ENCODE measurements around the gene ATP6V0E1.

The ATP6V0E1 gene

DNA sequence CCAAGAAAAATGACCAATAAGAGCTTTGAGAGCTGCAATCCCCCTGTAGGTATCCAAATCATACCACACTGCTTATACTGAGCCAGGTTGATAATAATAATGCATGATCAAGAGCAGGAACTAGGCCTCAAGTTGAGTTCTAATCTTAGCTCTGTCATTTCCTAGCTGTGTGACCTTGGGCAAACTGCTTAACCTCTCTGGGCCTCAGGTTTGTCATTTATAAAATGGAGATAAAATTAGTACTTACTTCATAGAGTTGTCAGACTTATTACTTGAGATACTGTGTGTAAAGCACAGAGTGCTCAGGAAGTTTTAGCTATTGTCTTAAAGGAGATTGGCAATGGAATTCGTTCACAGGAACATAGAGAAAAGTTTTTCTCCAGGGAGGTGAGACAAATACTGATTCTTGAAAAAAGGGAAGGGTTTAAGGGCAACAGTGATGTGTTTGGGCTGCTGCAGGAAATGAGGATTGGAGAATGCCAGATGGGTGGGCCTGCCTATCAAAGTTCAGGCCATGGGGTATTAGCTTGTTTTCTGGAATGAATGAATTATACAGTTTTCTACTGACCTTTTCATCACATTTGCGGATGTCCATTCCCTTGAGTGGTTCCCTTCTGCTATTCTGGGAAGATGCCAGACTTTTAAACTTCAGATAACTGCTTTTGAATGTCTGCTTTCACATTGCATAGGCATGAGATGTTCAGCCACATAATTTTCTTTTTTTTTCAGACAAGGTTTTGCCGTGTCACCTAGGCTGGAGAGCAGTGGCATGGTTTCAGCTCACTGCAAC, 10.2 kb upstream of the ATP6V0E1 start:
- Histone ChIP-seq H3K4me1 (peaks cover 17% of the 10 kb centered on the region), H3K9me3 (no peaks in the 10 kb centered on the region), H3K4me2 (no peak overlapping the region), H3K9ac (no peak overlapping the region), H3K36me3 (peaks cover 17% of the 10 kb centered on the region), H3K27ac (no peak overlapping the region), H3K27me3 (no peaks in the 10 kb centered on the region), H4K20me1 (no peaks in the 10 kb centered on the region), H3K4me3 (no peak overlapping the region)
- TF ChIP-seq Cebpa-rat (IDR thresholded peaks at IDR 0.05) = no peak

GRCh38 chr5:172973931-172974330, 9.6 kb upstream of the ATP6V0E1 start:
- H4K20me1 ChIP-seq = no peaks in the 10 kb centered on the region

GRCh38 chr5:172975289-172975688, 8.3 kb upstream of the ATP6V0E1 start:
- H4K20me1 ChIP-seq = no peaks in the 10 kb centered on the region
- H3K4me3 ChIP-seq = no peak overlapping the region
- H3K27ac ChIP-seq = no peak overlapping the region
- H3K36me3 ChIP-seq = peaks cover 5% of the 10 kb centered on the region
- no peaks in the 10 kb centered on the region for H3K4me1 ChIP-seq
- no peak for TF ChIP-seq Cebpa-rat (IDR thresholded peaks at IDR 0.05)
- H3K4me2 ChIP-seq = no peak overlapping the region
- H3K9ac ChIP-seq = no peak overlapping the region
- no peaks in the 10 kb centered on the region for H3K27me3 ChIP-seq
- H3K9me3 ChIP-seq = no peaks in the 10 kb centered on the region

More at GRCh38 chr5:172973931-172974330, 9.6 kb upstream of the ATP6V0E1 start:
- Histone ChIP-seq H3K36me3 (peaks cover 13% of the 10 kb centered on the region), H3K4me2 (no peak overlapping the region), H3K9ac (no peak overlapping the region), H3K4me1 (peaks cover 11% of the 10 kb centered on the region), H3K4me3 (no peak overlapping the region), H3K9me3 (no peaks in the 10 kb centered on the region), H3K27me3 (no peaks in the 10 kb centered on the region), H3K27ac (no peak overlapping the region)
- TF ChIP-seq Cebpa-rat (IDR thresholded peaks at IDR 0.05) = no peak

- peaks cover 16% of the 10 kb centered on the region for H3K4me1 ChIP-seq
- H4K20me1 ChIP-seq = peaks cover 2% of the 10 kb centered on the region
- no peaks in the 10 kb centered on the region for H3K9me3 ChIP-seq
- H3K36me3 ChIP-seq = no peaks in the 10 kb centered on the region
- TF ChIP-seq Cebpa-rat (IDR thresholded peaks at IDR 0.05) = no peak
- no peaks in the 10 kb centered on the region for H3K27me3 ChIP-seq
- H3K4me3 ChIP-seq = no peak overlapping the region
- no peak overlapping the region for H3K9ac ChIP-seq
- no peak overlapping the region for H3K4me2 ChIP-seq
- no peak overlapping the region for H3K27ac ChIP-seq
These were observed 3.8 kb upstream of the ATP6V0E1 start for GRCh38 chr5:172979778-172980177.

GRCh38 chr5:172981931-172982330, 1.6 kb upstream of the ATP6V0E1 start:
- Histone ChIP-seq H3K27me3 (no peaks in the 10 kb centered on the region), H3K27ac (no peak overlapping the region), H3K4me3 (no peak overlapping the region), H3K9me3 (no peaks in the 10 kb centered on the region), H3K9ac (no peak overlapping the region), H3K4me2 (no peak overlapping the region), H3K36me3 (peaks cover 15% of the 10 kb centered on the region), H3K4me1 (peaks cover 33% of the 10 kb centered on the region), H4K20me1 (peaks cover 23% of the 10 kb centered on the region)
- no peak for TF ChIP-seq Cebpa-rat (IDR thresholded peaks at IDR 0.05)

DNA sequence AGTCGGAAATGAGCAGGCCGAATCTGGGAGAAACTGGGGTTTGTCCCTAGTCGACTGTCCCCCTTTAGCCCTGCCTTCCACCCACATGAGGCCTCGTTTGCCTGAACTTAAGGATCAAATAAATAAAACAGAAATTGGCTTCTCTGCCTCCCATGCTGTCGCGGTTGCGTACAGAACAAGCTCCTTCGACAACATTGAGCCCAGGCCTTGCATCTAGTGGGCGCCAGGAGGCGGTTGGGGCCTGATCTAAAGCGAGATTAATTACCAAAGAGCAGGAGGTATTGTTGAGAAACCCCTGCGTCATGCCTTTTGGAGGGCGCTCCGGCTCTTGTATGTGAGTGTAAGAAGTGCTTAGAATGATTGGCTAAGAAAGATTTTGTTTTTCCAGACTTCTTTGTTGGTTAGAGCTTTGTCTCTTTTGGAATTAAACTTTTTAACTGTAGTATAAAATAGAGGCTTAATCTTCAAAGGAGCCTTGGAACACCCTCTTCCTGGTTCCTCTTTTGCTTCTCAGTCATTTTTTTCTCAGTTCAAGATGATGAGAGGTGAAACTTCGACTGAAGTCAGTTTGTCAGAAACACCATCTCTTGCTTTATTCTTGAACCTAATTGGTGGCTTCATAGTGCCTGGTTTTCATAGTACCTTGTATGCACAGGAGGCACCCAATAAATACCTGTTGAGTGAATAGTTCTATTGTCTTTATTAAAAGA, 828 bp downstream of the ATP6V0E1 start:
- Histone ChIP-seq H3K9me3 (no peaks in the 10 kb centered on the region), H3K4me2 (peak overlapping the region; percentile 80), H3K4me1 (peaks cover 33% of the 10 kb centered on the region), H3K4me3 (peak overlapping the region; percentile 99), H3K27me3 (no peaks in the 10 kb centered on the region), H3K36me3 (peaks cover 38% of the 10 kb centered on the region), H3K9ac (peak overlapping the region; percentile 96), H4K20me1 (peaks cover 48% of the 10 kb centered on the region), H3K27ac (peak overlapping the region; percentile 94)
- TF ChIP-seq Cebpa-rat (IDR thresholded peaks at IDR 0.05) = peak; percentile 41; the same call in 1 of the 2 replicates

- Histone ChIP-seq H3K27ac (no peak overlapping the region), H3K9ac (no peak overlapping the region), H3K4me1 (peaks cover 33% of the 10 kb centered on the region), H3K27me3 (no peaks in the 10 kb centered on the region), H3K4me3 (0 out of 2 replicates have a peak overlapping the region, but pooled peaks have one; percentile 99), H3K9me3 (no peaks in the 10 kb centered on the region), H4K20me1 (peaks cover 60% of the 10 kb centered on the region), H3K4me2 (peak overlapping the region; percentile 80), H3K36me3 (peaks cover 50% of the 10 kb centered on the region)
- TF ChIP-seq Cebpa-rat (IDR thresholded peaks at IDR 0.05) = no peak
These were observed 2.0 kb downstream of the ATP6V0E1 start for GRCh38 chr5:172985596-172985995.

GRCh38 chr5:172988276-172988675, 4.7 kb downstream of the ATP6V0E1 start:
- H3K4me1 ChIP-seq = peaks cover 23% of the 10 kb centered on the region
- no peak overlapping the region for H3K27ac ChIP-seq
- no peaks in the 10 kb centered on the region for H3K9me3 ChIP-seq
- no peaks in the 10 kb centered on the region for H3K27me3 ChIP-seq
- H3K4me2 ChIP-seq = no peak overlapping the region
- H3K4me3 ChIP-seq = no peak overlapping the region
- TF ChIP-seq Cebpa-rat (IDR thresholded peaks at IDR 0.05) = no peak
- H3K9ac ChIP-seq = no peak overlapping the region
- peaks cover 75% of the 10 kb centered on the region for H3K36me3 ChIP-seq
- H4K20me1 ChIP-seq = peaks cover 87% of the 10 kb centered on the region

DNA sequence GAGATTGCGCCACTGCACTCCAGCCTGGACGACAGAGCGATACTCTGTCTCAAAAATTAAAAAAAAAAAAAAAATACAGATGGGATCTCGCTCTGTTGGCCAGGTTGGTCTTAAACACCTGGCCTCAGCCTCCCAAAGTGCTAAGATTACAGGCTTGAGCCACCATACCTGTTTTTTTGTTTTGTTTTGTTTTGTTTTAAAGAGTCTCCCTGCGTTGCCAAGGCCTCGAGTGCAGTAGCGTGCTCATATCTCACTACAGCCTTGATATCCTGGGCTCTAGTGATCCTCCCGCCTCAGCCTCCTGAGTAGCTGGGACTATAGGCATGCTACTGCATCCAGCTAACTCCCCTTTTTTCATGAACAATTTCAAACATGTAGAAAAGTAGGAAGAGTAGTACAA, 7.2 kb downstream of the ATP6V0E1 start:
- H3K9ac ChIP-seq = no peak overlapping the region
- no peak for TF ChIP-seq Cebpa-rat (IDR thresholded peaks at IDR 0.05)
- peaks cover 96% of the 10 kb centered on the region for H3K36me3 ChIP-seq
- H3K4me1 ChIP-seq = peaks cover 18% of the 10 kb centered on the region
- no peaks in the 10 kb centered on the region for H3K9me3 ChIP-seq
- no peak overlapping the region for H3K4me2 ChIP-seq
- no peak overlapping the region for H3K4me3 ChIP-seq
- no peak overlapping the region for H3K27ac ChIP-seq
- no peaks in the 10 kb centered on the region for H3K27me3 ChIP-seq
- H4K20me1 ChIP-seq = peaks cover 96% of the 10 kb centered on the region

DNA sequence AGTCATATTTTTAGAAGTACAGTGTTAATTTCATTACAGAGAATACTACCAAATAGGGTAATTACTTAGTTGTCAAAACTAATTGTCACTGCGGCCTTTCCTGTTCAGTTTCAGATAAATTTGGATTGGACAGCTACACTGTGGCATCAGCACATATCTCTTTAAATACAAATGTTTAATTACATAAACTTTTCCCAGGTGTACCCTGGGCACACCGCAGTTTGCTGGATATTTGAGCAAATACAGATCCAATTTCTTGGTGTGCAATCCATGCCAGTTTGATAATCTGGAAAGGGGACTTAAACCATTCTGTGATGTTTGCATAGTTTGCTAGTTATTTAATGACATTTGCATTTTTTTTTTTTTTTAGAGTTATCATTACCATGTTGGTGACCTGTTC, 10.8 kb downstream of the ATP6V0E1 start:
- Histone ChIP-seq H3K4me2 (no peak overlapping the region), H3K9ac (no peak overlapping the region), H4K20me1 (peaks cover 83% of the 10 kb centered on the region), H3K36me3 (peaks cover 96% of the 10 kb centered on the region), H3K27me3 (no peaks in the 10 kb centered on the region), H3K9me3 (no peaks in the 10 kb centered on the region), H3K4me3 (no peak overlapping the region), H3K27ac (no peak overlapping the region), H3K4me1 (peaks cover 14% of the 10 kb centered on the region)
- TF ChIP-seq Cebpa-rat (IDR thresholded peaks at IDR 0.05) = no peak
